GM21367 (cell line): Measurements from ENCODE around the gene IFIT2.
A peak's percentile ranks its signal among the peaks of the same experiment; 100 is the strongest.
"Not testable (repeated sequence)": the region's sequence is repeated elsewhere in the genome, so short reads cannot be mapped to it uniquely, and the experiment has no call there.

Experiments
- ATAC-seq: cut with Tn5 transposase; IDR thresholded peaks from one replicate; pipeline ENCODE4 v1.9.1; 2021; ENCODE audit not compliant: unreplicated experiment

Gene IFIT2

GRCh38 chr10:89337484-89337883, 35.6 kb downstream of the IFIT2 start:
- no peak for ATAC-seq

GRCh38 chr10:89338713-89339112, 36.9 kb downstream of the IFIT2 start:
- ATAC-seq = no peak

- ATAC-seq = no peak
These were observed 38.0 kb downstream of the IFIT2 start for GRCh38 chr10:89339875-89340274.

GRCh38 chr10:89341649-89342048, 39.8 kb downstream of the IFIT2 start:
- ATAC-seq = no peak

GRCh38 chr10:89342206-89342958, 40.5 kb downstream of the IFIT2 start:
- ATAC-seq = no peak

GRCh38 chr10:89343089-89343767, 41.4 kb downstream of the IFIT2 start:
- ATAC-seq = no peak

- ATAC-seq = no peak
These were observed 42.3 kb downstream of the IFIT2 start for GRCh38 chr10:89344156-89344555.

- no peak for ATAC-seq
These were observed 43.6 kb downstream of the IFIT2 start for GRCh38 chr10:89345367-89346000.

GRCh38 chr10:89346405-89347254, 44.8 kb downstream of the IFIT2 start:
- no peak for ATAC-seq

GRCh38 chr10:89347701-89348457, 46.0 kb downstream of the IFIT2 start:
- no peak for ATAC-seq

- no peak for ATAC-seq
These were observed 46.6 kb downstream of the IFIT2 start for GRCh38 chr10:89348481-89348880.

GRCh38 chr10:89348975-89349374, 47.1 kb downstream of the IFIT2 start:
- no peak for ATAC-seq

- not testable (repeated sequence) for ATAC-seq
These were observed 48.9 kb downstream of the IFIT2 start for GRCh38 chr10:89350631-89351315.

- peak; percentile 70 for ATAC-seq
These were observed 49.5 kb downstream of the IFIT2 start for GRCh38 chr10:89351412-89351779.

- ATAC-seq = no peak
These were observed 50.1 kb downstream of the IFIT2 start for GRCh38 chr10:89351780-89352597.

- ATAC-seq = no peak
These were observed 51.0 kb downstream of the IFIT2 start for GRCh38 chr10:89352802-89353201.

GRCh38 chr10:89355394-89355931, 53.6 kb downstream of the IFIT2 start:
- ATAC-seq = no peak

GRCh38 chr10:89357096-89357495, 55.2 kb downstream of the IFIT2 start:
- ATAC-seq = no peak

- no peak for ATAC-seq
These were observed 56.1 kb downstream of the IFIT2 start for GRCh38 chr10:89357975-89358374.
